Spleen (tissue), 7 donors: ENCODE data around the gene TEAD3.

ENCODE experiments used
- POLR2A ChIP-seq, 3 donors: fragments of 450-650 bp; IDR thresholded peaks; one replicate each; pipeline ENCODE4 v1.5.1; 2017; ENCODE audit warnings: antibody characterized with exemption in 3 of 3, mild to moderate bottlenecking in 1 of 3
- TF ChIP-seq, protein P1 (sequence below), 11 experiments: fragments of 200-600 bp in 7 of 11; fragments of 450-650 bp in 4 of 11; sonication (generic) in 4 of 11; IDR thresholded peaks in 8 of 11; conservative IDR thresholded peaks in 3 of 11; 1 replicate in 7 of 11; 2 replicates in 4 of 11; pipeline versions ENCODE4 v1.4.0 to v1.8.0; 2016 to 2021; ENCODE audit warnings: antibody characterized with exemption in 11 of 11, inconsistent platforms in 4 of 11, mild to moderate bottlenecking in 1 of 11
- donor health status: DM: no; HTN: no; CAD: no; lungs with moderate emphysema.
- donor health status: DM: no; HTN: no; CAD: no.
- donor health status: DM: no; HTN: no; CAD: no.

DNA sequence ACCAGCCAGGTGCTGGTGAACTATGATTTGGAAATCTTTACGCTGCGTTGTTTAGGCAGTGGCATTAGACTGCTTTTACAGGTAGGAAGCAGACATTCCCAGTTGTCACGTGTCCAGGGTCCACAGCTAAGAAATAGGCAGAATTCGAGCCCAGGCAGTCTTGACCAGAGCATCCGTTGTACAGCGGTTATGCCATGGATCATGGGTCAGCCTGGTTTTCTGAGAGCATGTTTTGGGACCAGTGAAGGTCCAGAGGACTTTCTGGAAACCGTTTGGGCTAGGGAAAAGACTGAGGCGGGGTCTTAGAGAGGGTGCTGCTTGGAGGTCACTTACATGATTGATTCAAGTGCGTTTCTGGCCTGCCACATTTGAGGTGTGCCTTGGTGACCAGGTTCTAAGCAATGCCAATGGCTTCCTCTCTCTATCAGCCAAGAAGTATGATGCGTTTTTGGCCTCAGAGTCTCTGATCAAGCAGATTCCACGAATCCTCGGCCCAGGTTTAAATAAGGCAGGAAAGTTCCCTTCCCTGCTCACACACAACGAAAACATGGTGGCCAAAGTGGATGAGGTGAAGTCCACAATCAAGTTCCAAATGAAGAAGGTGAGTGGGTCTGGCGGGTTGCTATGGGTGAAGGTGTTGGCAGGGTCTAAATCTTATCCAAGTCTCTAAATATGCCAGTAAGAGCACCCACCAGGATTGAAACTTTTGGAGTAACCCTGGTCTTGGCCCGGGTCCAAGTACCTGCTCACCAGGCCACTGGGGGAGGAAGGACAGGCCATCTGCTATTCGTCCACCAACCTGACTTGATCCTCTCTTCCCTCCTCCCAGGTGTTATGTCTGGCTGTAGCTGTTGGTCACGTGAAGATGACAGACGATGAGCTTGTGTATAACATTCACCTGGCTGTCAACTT lies 26.9 kb downstream of the TEAD3 start:
- TF ChIP-seq, protein P1, sequence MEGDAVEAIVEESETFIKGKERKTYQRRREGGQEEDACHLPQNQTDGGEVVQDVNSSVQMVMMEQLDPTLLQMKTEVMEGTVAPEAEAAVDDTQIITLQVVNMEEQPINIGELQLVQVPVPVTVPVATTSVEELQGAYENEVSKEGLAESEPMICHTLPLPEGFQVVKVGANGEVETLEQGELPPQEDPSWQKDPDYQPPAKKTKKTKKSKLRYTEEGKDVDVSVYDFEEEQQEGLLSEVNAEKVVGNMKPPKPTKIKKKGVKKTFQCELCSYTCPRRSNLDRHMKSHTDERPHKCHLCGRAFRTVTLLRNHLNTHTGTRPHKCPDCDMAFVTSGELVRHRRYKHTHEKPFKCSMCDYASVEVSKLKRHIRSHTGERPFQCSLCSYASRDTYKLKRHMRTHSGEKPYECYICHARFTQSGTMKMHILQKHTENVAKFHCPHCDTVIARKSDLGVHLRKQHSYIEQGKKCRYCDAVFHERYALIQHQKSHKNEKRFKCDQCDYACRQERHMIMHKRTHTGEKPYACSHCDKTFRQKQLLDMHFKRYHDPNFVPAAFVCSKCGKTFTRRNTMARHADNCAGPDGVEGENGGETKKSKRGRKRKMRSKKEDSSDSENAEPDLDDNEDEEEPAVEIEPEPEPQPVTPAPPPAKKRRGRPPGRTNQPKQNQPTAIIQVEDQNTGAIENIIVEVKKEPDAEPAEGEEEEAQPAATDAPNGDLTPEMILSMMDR (IDR thresholded peaks at IDR 0.05 in 8 of 11, conservative IDR thresholded peaks at IDR 0.05 in 3 of 11) = no peak
- TF ChIP-seq POLR2A (IDR thresholded peaks at IDR 0.05) = no peak
